GM12872 (cell line): Measurements from ENCODE around the gene NEU1.

ENCODE experiments used
- CTCF ChIP-seq: IDR thresholded peaks from 3 replicates; pipeline ENCODE4 v1.5.1; 2011; ENCODE audit warnings: low read depth, mild to moderate bottlenecking, low read length, moderate library complexity; ENCODE audit not compliant: insufficient read depth

The NEU1 gene

GRCh38 chr6:31827286-31828079 lies 35.1 kb downstream of the NEU1 start, which contains the start of gene HSPA1B:
Gene HSPA1B, plus strand, starts transcription at chr6:31827738. Its CDS starts 213 bp downstream, at chr6:31827951.
- no peak for TF ChIP-seq CTCF

- no peak for TF ChIP-seq CTCF
These were observed 35.8 kb downstream of the NEU1 start for GRCh38 chr6:31826793-31827285.

GRCh38 chr6:31825553-31825952 lies 37.1 kb downstream of the NEU1 start:
- TF ChIP-seq CTCF, result no peak

- no peak for TF ChIP-seq CTCF
These were observed 40.4 kb downstream of the NEU1 start for GRCh38 chr6:31822036-31822821.

GRCh38 chr6:31821301-31822035 lies 41.2 kb downstream of the NEU1 start:
- no peak for TF ChIP-seq CTCF

GRCh38 chr6:31819871-31820299 lies 42.7 kb downstream of the NEU1 start:
- TF ChIP-seq CTCF, result no peak
